ENCODE results near the gene TDG.

Gene TDG

DNA sequence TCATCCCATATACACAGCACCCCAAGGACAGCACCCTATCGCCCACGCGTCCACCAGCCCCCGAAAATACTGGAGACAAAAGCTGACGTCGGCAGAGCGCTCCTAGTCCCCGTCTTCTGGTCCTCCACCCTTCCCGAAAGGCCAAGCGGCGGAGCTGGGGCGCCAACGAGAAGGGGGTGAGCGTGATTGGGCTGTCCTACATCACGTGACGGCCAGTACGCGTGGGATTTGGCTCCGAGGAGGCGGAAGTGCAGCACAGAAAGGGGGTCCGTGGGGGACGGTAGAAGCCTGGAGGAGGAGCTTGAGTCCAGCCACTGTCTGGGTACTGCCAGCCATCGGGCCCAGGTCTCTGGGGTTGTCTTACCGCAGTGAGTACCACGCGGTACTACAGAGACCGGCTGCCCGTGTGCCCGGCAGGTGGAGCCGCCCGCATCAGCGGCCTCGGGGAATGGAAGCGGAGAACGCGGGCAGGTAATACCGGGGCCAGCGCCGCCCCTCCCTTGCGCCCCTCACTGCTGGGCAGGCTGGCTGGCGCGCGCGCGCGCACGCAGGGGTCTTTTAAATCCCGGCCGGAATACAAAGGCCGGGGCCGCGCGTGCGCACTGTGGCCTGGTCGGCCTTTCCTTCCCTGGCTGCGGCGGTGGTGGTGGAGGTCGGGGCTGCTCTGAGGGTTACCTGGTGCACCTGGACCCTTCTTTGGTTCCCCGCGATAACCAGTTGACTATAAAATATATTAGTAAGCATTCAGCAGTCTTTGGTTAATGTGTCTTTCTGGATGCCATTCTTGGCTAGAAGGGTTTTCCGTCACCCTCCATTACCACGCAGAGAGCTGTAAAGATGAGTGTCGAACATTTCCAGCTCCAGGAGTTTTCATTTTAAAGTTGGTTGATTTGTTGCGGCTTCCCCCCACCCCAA, at the start of gene TDG:
TSS of gene TDG (plus strand) at position 283 of the 915 bp plus-strand sequence. CDS start at position 449, 166 bp downstream.
- peak; percentile 99 for DNase-seq

DNA sequence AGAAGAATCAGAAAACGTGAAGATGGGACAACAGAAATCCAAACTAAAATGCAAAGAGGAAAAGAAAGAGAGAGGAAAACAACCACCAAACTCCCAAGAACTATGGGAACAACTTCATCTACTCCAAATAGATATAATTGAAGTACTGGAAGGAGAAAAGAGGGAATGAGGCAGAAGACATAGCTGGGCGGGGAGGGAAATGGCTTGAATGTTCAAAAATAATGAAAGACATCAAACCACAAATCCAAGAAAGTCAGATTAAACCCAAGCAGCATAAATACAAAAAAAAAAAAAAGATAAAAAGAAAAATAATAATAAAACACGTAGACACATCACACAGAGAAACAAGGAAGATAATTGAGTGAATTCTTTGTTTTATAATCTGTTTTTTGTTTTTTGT, 47.8 kb upstream of the TDG start:
- no peak for DNase-seq

DNA sequence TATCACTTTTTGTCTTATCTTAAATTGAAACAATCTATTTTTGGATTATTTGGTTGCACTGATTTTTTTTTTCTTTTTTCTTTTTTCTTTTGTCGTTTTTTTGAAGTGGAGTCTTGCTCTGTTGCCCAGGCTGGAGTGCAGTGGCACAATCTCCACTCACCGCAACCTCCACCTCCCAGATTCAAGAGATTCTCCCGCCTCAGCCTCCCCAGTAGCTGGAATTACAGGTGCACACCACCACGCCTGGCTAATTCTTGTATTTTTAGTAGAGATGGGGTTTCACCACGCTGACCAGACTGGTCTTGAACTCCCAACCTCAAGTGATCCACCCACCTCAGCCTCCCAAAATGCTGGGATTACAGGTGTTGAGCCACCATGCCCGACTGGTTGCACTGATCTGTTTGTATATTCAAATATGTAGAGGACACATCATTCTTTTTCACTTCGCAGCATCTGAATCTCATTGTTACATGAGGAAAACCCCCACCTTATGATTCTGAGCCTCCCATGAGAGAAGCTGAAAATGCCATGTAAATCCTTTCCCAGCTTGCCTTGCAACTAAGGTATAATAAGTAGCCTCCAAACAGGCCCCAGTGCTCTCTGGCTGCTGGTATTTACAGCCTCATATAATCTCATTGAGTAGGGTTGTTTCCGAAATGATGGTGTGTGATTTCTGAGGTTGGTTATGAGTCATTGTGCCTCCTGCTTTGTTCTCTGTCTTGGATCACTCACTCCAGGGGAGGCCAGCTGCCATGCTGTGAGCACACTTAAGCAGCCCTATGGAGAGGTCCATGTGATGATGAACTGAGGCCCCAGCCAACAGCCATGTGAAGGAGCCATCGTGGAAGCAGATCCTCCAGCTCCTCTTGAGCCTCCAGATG, 40.7 kb upstream of the TDG start:
- peak; percentile 77 for DNase-seq

DNA sequence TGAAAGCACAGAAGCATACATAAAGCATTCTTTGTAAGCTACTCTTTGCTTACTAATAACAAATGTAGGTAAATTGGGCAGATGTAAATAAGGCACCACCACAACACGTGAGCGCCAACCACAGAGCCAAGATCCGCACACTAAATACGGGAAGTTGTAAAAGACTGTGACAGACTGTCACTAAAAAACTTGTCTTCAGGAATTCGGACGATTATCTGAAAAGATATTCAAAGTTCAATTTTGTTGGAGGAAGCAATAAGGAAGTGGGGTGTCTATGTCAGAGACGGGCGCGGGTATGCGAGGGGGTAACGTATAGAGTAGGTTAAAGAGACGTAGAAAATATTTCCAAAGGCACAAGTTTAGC, 37.0 kb upstream of the TDG start:
- DNase-seq = no peak

GRCh38 chr12:103929046-103929783, 36.5 kb upstream of the TDG start:
- peak; percentile 93 for DNase-seq

GRCh38 chr12:103929784-103930033, 36.0 kb upstream of the TDG start:
- no peak for DNase-seq

GRCh38 chr12:103930034-103930786, 35.5 kb upstream of the TDG start, which contains the start of gene HSP90B1:
TSS of gene HSP90B1 (plus strand) at chr12:103930410. CDS start at chr12:103930516, 106 bp downstream.
- DNase-seq = peak; percentile 100

- DNase-seq = peak; percentile 26
Observed at GRCh38 chr12:103930787-103931735, 34.6 kb upstream of the TDG start.

DNA sequence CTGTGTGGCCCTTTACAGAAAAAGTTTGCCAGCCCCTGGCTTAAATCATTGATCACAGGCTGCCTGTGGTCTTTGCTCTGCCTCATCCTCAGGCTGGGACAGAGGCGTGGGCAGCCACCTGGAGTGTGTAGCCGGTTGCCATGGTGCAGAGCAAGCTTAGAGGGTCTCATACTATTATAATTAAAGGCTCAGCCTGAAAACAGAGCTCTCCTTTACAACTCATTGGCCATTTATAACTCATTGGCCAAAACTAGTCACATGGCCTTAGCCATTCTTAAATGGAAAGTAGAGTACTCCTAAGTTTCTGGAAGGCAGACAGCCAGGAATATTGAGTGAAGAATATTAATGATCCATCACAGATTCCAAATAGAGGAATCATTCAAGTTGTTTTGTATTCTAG, 32.4 kb upstream of the TDG start:
- DNase-seq = no peak

- no peak for DNase-seq
Observed at GRCh38 chr12:103936679-103937078, 29.0 kb upstream of the TDG start.

DNA sequence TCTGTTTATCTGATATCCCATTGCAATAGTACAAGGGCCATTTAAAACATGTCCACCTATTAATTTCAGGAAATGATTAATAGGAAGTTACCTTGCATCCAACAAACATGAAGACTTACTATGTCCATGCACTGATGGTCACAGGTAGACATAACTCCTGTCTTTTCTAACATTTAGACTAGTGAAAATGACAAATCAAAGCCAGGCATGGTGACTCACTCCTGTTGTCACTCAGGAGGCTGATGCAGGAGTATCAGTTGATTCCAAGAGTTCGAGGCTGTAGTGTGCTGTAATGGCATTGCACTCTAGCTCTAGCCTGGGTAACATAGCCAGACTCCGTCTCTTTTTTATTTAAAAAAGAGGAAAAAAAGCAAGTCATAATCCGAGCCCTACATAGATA, 20.7 kb upstream of the TDG start:
- no peak for DNase-seq

GRCh38 chr12:103947871-103948555, 17.7 kb upstream of the TDG start:
- no peak for DNase-seq

DNA sequence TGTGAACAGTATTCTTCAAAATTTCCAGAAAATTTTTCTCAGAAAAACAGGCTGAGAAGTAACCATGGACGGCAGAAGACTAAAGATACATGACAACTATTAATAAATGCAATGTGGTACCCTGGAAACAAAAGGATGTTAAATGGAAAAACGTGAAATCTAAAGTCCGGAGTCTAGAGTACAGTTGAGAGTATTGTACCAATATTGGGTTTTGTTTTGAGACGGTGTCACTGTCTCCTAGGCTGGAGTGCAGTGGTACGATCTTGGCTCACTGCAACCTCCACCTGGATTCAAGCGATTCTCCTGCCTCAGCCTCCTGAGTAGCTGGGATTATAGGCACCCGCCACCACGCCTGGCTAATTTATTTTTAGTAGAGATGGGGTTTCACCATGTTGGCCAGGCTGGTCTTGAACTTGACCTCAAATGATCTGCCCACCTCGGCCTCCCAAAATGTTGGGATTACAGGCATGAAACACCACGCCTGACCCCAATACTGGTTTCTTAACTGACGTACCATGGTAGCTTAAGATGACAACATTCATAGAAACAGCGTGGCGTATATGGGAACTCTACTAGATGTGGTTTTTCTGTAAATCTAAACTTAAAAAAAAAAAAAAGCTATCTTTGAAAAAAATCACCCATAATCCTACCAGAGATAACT, 16.8 kb upstream of the TDG start:
- DNase-seq = no peak

GRCh38 chr12:103952497-103952896, 13.2 kb upstream of the TDG start:
- DNase-seq = no peak

DNA sequence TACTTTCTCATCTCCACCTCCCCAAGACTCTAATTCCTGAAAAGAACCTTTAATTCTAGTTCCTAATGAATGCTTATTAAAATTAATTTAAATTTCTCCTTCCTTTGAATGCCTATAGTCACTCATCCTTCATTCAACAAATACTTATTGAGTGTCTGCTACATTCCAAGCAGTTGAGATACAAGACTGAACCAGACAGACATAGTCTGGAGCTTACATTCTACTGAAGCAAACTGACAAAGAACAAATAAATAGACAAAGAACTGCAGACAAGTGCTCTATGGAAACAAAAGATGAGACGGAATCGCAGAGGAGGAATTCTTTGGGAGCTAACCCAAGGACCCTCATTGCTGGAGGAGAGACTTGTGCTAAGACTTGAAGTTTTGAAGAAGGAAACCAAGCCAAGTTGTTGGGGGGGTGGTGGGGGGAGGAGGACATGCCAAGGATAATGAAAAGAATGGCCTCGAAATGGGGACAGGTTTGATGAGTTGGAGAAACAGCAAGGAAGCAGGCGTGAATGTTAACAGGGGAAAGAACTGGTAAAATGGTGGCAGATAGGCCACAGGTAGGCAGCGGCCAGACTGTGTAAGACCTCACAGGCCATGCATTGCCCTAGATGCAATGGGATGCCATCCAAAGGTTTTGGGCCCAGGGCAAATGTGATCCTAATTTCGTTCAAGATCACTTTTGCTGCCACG, 9.7 kb upstream of the TDG start:
- no peak for DNase-seq

- DNase-seq = no peak
Observed at GRCh38 chr12:103956509-103957027, 9.1 kb upstream of the TDG start.

GRCh38 chr12:103957865-103958388, 7.7 kb upstream of the TDG start:
- DNase-seq = no peak

DNA sequence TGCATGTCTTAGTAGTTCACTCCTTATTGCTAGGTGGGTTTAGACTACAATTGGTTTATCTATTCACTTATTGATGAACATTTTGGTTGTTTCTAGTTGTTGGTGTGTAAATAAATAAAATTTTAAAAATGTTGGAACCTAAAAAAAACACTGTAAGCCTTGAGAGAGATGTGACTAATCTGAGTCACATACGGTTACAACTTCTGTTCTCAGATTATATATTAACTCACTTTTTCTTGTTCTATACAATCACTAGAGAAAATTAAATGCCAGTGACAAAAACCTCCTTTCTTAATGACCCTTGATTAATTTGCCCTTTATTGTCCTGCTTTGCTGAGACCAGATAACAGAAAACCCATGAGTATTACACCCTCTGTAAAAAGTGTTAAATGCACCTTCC, 7.1 kb upstream of the TDG start:
- DNase-seq = no peak

DNA sequence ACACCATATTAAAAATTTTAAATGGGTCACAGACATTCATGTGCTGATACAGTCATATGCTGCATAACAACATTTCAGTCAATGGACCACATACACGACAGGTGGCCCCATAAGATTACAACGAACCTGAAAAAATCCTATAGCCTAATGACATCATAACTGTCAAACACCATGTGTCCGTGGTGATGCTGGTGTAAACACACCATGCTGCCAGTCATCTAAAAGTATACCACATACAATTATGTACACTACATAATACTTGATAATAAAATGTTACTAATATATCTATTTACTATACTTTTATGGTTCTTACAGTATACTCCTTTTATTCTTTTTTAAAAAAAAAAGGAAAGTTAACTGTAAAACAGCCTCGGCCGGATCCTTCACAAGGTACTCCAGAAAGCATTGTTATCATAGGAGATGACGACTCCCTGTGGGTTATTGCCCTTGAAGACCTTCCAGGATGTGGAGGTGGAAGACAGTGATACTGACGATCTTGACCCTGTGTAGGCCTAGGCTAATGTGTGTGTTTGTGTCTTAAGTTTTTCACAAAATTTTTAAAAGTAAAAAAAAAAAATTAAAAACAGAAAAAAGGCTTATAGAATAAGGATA, 5.0 kb upstream of the TDG start:
- no peak for DNase-seq
